HG02852 (cell line): Measurements from ENCODE around the gene CDKL5.

ENCODE experiments used
- ATAC-seq: cut with Tn5 transposase; IDR thresholded peaks from one replicate; pipeline ENCODE4 v1.9.1; 2021; ENCODE audit warnings: mild to moderate bottlenecking, moderate library complexity; ENCODE audit not compliant: unreplicated experiment

The CDKL5 gene

GRCh38 chrX:18455384-18455783, 30.0 kb downstream of the CDKL5 start:
- no peak for ATAC-seq

GRCh38 chrX:18457000-18457399, 31.6 kb downstream of the CDKL5 start:
- no peak for ATAC-seq

- no peak for ATAC-seq
These were observed 36.0 kb downstream of the CDKL5 start for GRCh38 chrX:18461431-18461830.

GRCh38 chrX:18464499-18464898, 39.1 kb downstream of the CDKL5 start:
- ATAC-seq = no peak

DNA sequence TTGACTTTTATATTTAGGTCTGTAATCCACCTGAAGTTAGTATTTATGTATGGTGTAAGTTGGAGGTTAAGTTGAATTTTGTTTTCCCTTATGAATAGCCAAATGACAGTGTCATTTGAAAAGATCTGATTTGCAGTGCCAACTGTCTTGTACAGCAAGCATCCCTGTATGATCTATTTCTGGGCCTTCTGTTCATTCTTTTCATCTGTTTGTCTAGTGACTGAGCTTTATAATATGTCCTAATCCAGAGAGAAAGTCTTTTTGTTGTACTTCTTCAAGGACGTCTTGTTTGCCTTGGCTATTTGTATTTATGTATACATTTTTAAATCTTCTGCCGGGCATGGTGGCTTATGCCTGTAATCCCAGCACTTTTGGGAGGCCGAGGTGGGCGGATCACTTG, 39.6 kb downstream of the CDKL5 start:
- no peak for ATAC-seq

GRCh38 chrX:18468599-18468998, 43.2 kb downstream of the CDKL5 start:
- ATAC-seq = no peak

- ATAC-seq = no peak
These were observed 45.9 kb downstream of the CDKL5 start for GRCh38 chrX:18471296-18471695.

GRCh38 chrX:18490806-18491555, 65.6 kb downstream of the CDKL5 start:
- no peak for ATAC-seq

DNA sequence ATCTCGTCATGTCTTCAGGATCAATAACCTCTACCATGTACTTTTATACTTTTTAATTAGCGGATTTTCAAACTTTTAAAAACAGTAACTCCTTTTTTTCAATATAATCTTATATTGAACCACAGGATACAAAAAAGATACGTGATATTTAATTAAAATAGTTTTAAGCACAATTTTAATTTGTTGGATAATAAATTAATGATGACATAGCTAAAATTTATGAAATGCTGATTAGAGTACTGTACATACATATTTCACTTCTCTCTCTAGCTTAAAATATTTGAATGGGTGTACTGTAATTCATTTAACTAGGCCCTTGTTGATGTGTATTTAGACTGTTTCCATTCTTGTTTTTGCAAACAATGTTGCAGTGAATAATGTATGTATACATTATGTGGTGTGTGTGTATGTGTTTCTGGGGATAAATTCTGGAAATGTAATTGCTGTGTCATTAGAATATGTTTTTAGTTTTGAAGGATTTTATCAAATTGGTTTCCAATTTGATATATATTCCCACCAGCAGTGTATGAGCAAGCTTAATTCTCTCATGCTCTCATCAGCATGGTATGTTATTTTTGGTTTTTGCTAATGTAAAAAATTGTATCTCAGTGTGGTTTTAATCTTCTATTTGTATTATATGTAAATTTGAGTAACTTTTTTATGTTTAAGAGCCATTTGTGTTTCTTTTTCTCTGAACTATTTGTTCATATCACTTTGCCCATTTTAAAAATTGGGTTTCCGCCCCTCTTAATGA, 66.4 kb downstream of the CDKL5 start:
- no peak for ATAC-seq

DNA sequence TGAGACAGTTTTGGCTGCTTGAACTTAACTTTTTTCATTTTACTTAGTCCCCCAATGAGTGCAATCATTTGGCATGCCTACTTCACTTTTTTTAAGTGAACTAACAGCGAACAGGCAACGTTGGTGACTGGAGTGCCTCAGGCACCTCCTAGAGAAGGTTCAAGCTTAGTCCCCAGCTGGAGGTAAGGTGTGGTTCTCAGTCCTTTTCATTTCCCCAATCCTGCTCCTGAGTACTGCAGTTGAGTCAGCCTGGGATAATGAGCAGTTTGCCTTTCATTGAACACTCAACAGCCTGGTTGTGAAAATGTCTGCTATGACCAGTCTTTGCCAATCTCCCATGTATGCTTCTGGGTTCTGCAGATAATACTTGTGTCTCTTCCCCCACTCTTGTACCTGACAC, 109.5 kb downstream of the CDKL5 start:
- ATAC-seq = no peak

- ATAC-seq = no peak
These were observed 111.7 kb downstream of the CDKL5 start for GRCh38 chrX:18537068-18537467.

- no peak for ATAC-seq
These were observed 112.1 kb downstream of the CDKL5 start for GRCh38 chrX:18537524-18537923.

- no peak for ATAC-seq
These were observed 116.7 kb downstream of the CDKL5 start for GRCh38 chrX:18542131-18542530.

- ATAC-seq = no peak
These were observed 117.5 kb downstream of the CDKL5 start for GRCh38 chrX:18542905-18543304.

GRCh38 chrX:18543738-18544137, 118.3 kb downstream of the CDKL5 start:
- no peak for ATAC-seq

GRCh38 chrX:18545771-18546170, 120.4 kb downstream of the CDKL5 start:
- ATAC-seq = no peak

DNA sequence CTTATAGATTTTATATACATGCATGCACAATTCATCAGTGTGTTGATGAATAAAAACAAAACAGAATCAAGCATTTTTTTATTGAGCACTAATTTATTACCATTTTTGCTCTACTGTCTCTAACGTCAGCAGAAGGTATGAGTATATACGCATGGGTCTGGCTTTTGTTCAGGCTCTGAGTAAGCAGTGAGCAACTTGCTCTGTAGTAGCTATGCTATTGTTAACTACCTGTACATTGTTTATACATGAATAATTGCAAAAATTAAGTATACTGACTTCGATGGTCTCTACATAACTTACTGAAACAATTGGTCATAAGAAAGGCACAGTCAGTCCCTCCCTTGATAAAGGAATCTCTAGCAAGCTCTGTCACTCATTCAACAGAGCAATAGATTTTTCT, 123.6 kb downstream of the CDKL5 start:
- ATAC-seq = no peak

GRCh38 chrX:18549643-18550042, 124.2 kb downstream of the CDKL5 start:
- ATAC-seq = no peak

DNA sequence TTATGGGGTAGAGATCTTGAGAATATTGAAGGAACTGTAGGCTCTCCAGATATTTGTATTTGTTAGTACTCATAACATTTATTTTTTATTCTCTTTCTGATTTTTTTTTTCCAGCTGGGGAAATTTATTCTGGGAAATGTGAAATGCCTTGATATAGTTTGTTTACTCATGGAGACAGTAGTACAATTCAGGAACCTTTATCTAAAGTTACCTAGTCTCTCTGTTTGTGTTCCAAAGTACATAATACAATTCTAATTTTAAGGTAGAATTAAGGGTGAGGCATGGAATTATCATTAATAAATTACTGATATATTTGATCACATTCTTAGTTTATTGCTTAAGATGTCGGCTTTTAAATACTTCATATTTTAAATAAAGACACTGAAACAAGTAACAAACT, 132.5 kb downstream of the CDKL5 start:
- no peak for ATAC-seq

DNA sequence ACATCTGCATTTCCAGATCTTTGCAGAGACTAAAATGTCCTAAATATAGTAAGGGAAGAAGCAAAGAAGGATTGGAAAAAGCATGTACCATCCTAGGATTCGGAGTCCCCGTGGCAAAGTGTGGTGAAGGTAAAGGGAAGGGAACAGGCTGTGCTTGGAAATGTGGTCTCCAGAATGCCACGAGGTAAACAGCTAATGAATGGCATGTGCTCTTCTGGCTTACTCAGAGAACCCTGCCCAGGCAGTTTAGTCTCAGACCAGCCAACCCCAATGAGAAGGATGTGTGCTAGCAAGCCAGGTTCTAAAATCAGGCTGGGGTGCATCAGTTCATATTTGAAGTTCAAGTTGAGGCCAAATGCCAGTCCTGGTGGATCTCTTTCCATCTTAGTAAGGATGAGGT, 133.4 kb downstream of the CDKL5 start:
- no peak for ATAC-seq

GRCh38 chrX:18561020-18561419, 135.6 kb downstream of the CDKL5 start:
- ATAC-seq = no peak

- no peak for ATAC-seq
These were observed 140.3 kb downstream of the CDKL5 start for GRCh38 chrX:18565727-18566126.
